GM18951 (cell line): ENCODE results near the gene JAKMIP2.
"Not testable (repeated sequence)": the region's sequence is repeated elsewhere in the genome, so short reads cannot be mapped to it uniquely, and the experiment has no call there.

Experiments used
- POLR2A ChIP-seq: IDR thresholded peaks from 4 replicates; pipeline ENCODE4 v1.6.1; 2011; ENCODE audit warnings: mild to moderate bottlenecking; ENCODE audit not compliant: insufficient read length, insufficient read depth; ENCODE audit errors: extremely low read depth
- in situ Hi-C: fragments of 300-500 bp; cut with MboI; formaldehyde crosslinking; loops from one replicate; pipeline ENCODE4 v1.12.0; 2022; ENCODE audit warnings: low sequenced_read_pairs, mixed read lengths, inconsistent platforms; ENCODE audit not compliant: unreplicated experiment

Gene JAKMIP2

GRCh38 chr5:147805030-147805454 is 22.5 kb upstream of the JAKMIP2 start:
- no peak for TF ChIP-seq POLR2A
- in situ Hi-C loops: no loop called here

GRCh38 chr5:147804334-147804733 is 21.8 kb upstream of the JAKMIP2 start:
- TF ChIP-seq POLR2A: no peak
- in situ Hi-C loops: no loop called here

- in situ Hi-C loops: no loop called here
- no peak for TF ChIP-seq POLR2A
Observed at GRCh38 chr5:147803926-147804325, 21.4 kb upstream of the JAKMIP2 start.

- in situ Hi-C loops: not testable (repeated sequence)
Observed at GRCh38 chr5:147803161-147803560, 20.6 kb upstream of the JAKMIP2 start.

- TF ChIP-seq POLR2A: no peak
- in situ Hi-C loops: no loop called here
Observed at GRCh38 chr5:147801461-147801860, 18.9 kb upstream of the JAKMIP2 start.

GRCh38 chr5:147800491-147800890 is 18.0 kb upstream of the JAKMIP2 start:
- TF ChIP-seq POLR2A: no peak
- in situ Hi-C loops: no loop called here

DNA sequence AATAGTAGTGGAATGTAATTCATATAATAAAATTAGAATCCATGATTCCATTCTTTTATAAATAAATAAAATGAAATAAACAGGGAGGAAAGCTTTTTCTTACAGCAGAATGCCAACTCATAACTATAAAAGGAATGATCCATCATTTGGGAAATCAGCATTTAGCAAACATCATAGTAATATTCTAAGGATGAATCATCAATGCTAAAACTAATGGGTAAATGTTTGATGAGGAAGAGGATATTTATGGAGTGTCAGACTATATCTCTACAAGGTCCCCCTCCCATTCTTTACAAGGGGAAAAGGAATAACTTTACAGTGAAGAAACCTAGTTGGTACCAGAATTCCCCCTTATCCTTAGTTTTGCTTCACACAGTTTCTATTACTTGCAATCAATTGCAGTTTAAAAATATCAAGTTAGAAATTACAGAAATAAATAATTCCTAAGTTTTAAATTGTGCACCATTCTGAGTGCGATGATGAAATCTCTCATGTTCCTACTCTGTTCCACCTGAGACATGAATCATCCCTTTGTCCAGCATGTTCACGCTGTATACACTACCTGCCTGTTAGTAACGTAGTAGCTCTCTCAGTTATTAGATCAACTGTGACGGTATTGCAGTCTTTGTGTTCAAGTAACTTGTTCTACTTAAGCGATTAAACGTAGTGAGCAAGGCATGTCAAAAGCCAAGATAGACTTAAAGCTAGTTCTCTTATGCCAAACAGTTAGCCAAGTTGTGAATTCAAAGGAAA is 14.2 kb upstream of the JAKMIP2 start:
- no peak for TF ChIP-seq POLR2A
- in situ Hi-C loops: no loop called here

- in situ Hi-C loops: no loop called here
- TF ChIP-seq POLR2A: no peak
Observed at GRCh38 chr5:147791181-147791580, 8.7 kb upstream of the JAKMIP2 start.

GRCh38 chr5:147789820-147790219 is 7.3 kb upstream of the JAKMIP2 start:
- in situ Hi-C loops: no loop called here

GRCh38 chr5:147788023-147788422 is 5.5 kb upstream of the JAKMIP2 start:
- in situ Hi-C loops: no loop called here
- TF ChIP-seq POLR2A: no peak

More at GRCh38 chr5:147789820-147790219, 7.3 kb upstream of the JAKMIP2 start:
- no peak for TF ChIP-seq POLR2A

- TF ChIP-seq POLR2A: no peak
- in situ Hi-C loops: no loop called here
Observed at GRCh38 chr5:147786142-147786541, 3.6 kb upstream of the JAKMIP2 start.

DNA sequence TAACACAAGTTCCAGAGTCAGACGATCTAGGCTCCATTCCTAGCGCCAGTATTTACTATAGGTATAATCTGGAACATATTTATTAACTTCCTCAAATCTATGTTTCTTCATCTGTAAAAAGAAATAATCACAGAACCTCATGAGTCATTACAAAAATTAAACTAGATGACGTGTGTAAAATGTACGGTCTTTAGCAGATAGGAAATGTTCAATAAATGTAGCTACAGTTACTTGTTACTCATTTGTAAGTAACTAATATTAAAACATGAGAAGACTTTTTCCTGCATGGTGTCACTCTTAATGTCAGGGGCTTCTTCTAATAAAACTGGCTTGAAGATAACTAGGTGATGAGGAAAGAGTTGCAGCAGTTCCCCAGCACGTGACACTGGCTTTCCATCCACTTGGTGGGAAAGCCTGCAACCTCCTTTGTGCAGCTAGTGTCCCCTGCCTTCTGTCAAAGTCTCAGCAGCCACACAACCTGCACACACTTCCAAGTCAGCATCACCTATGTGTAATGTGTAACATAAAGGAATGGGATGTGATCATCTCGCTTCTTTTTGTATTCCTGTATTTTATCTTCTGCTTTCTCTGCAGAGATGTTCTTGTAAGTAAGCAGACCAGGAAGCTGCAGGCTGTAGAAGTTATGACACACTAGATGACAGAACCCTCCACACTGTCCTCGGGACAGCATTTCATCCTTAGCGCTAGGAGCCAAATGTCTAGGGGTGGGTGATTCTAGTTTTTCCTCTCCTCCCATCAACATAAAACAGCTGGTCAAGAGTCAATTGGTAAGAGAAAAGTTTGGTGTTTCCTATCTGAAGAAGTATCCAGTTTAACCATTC is 1.8 kb upstream of the JAKMIP2 start:
- in situ Hi-C loops: no loop called here
- TF ChIP-seq POLR2A: no peak

- TF ChIP-seq POLR2A: no peak
- in situ Hi-C loops: no loop called here
Observed at GRCh38 chr5:147780924-147781573, 1.5 kb downstream of the JAKMIP2 start.
